ENCODE measurements around the gene LAMA5. TPM values are rescaled to one million over a fixed set of nuclear protein-coding genes. Genes with fewer than 3 reads are reported as not detected.

Gene LAMA5
- total RNA-seq, 4 donors from 2014 or later, result 13.0 to 35.8 (median 22.7) TPM

- no peaks in the 10 kb centered on the region for H3K27me3 ChIP-seq
- H3K4me3 ChIP-seq, result no peak overlapping the region
- peak overlapping the region in 1 of 4 donors; percentile 89 for H3K27ac ChIP-seq
- H3K36me3 ChIP-seq, result peaks cover 0 to 19% of the 10 kb centered on the region in 2 donors
- no peak for DNase-seq
- TF ChIP-seq POLR2A (IDR thresholded peaks at IDR 0.05) (no peak), CTCF (IDR thresholded peaks at IDR 0.05 in 4 of 5, conservative IDR thresholded peaks at IDR 0.05 in 1 of 5) (no peak)
- no peak for ATAC-seq
- H3K4me1 ChIP-seq, result peaks cover 23 to 38% of the 10 kb centered on the region in 2 donors
- in situ Hi-C loops (cut with MboI; ENCODE audit: low sequenced_read_pairs in 4 of 4), result no loop called here
- no peaks in the 10 kb centered on the region for H3K9me3 ChIP-seq
- intact Hi-C loops (cut with DNase I; ENCODE audit: low total_unique reads), result no loop called here
These were observed 93.7 kb downstream of the LAMA5 start for GRCh38 chr20:62273416-62273815.

GRCh38 chr20:62272200-62272599, 94.9 kb downstream of the LAMA5 start:
- no peak for ATAC-seq
- no peaks in the 10 kb centered on the region for H3K27me3 ChIP-seq
- H3K36me3 ChIP-seq, result peaks cover 0 to 19% of the 10 kb centered on the region in 2 donors
- no peak for DNase-seq
- no peaks in the 10 kb centered on the region for H3K9me3 ChIP-seq
- intact Hi-C loops (cut with DNase I; ENCODE audit: low total_unique reads) (no loop called here), in situ Hi-C loops (cut with MboI; ENCODE audit: low sequenced_read_pairs in 4 of 4) (no loop called here)
- no peak overlapping the region for H3K4me3 ChIP-seq
- H3K4me1 ChIP-seq, result peaks cover 31 to 35% of the 10 kb centered on the region in 2 donors
- H3K27ac ChIP-seq, result peak overlapping the region in 1 of 4 donors; percentile 29
- TF ChIP-seq CTCF (IDR thresholded peaks at IDR 0.05 in 4 of 5, conservative IDR thresholded peaks at IDR 0.05 in 1 of 5) (no peak), POLR2A (IDR thresholded peaks at IDR 0.05) (no peak)

- in situ Hi-C loops (cut with MboI; ENCODE audit: low sequenced_read_pairs in 4 of 4), result no loop called here
- intact Hi-C loops (cut with DNase I; ENCODE audit: low total_unique reads), result no loop called here
- H3K36me3 ChIP-seq, result peaks cover 0 to 34% of the 10 kb centered on the region in 2 donors
- no peak for ATAC-seq
- no peak for TF ChIP-seq CTCF (IDR thresholded peaks at IDR 0.05 in 4 of 5, conservative IDR thresholded peaks at IDR 0.05 in 1 of 5)
- peak overlapping the region; percentile 24 to 96 (median 92) for H3K27ac ChIP-seq
- H3K27me3 ChIP-seq, result no peaks in the 10 kb centered on the region
- no peak for DNase-seq
- H3K4me1 ChIP-seq, result peaks cover 24% of the 10 kb centered on the region in 2 donors
- no peak overlapping the region for H3K4me3 ChIP-seq
- H3K9me3 ChIP-seq, result no peaks in the 10 kb centered on the region
These were observed 97.2 kb downstream of the LAMA5 start for GRCh38 chr20:62269871-62270270.

- H3K36me3 ChIP-seq, result peaks cover 0 to 39% of the 10 kb centered on the region in 2 donors
- no peak overlapping the region for H3K4me3 ChIP-seq
- peak overlapping the region; percentile 90 to 97 (median 95) for H3K27ac ChIP-seq
- TF ChIP-seq POLR2A (IDR thresholded peaks at IDR 0.05) (no peak), CTCF (IDR thresholded peaks at IDR 0.05 in 4 of 5, conservative IDR thresholded peaks at IDR 0.05 in 1 of 5) (no peak)
- H3K27me3 ChIP-seq, result no peaks in the 10 kb centered on the region
- ATAC-seq (no peak), DNase-seq (no peak)
- intact Hi-C loops (cut with DNase I; ENCODE audit: low total_unique reads), result no loop called here
- H3K4me1 ChIP-seq, result peaks cover 24% of the 10 kb centered on the region in 2 donors
- no peaks in the 10 kb centered on the region for H3K9me3 ChIP-seq
- in situ Hi-C loops (cut with MboI; ENCODE audit: low sequenced_read_pairs in 4 of 4), result no loop called here
These were observed 97.7 kb downstream of the LAMA5 start for GRCh38 chr20:62269378-62269777.

All from gastrocnemius medialis (tissue), 4 donors.